ENCODE data around the gene INSYN2A.

The INSYN2A gene, protein sequence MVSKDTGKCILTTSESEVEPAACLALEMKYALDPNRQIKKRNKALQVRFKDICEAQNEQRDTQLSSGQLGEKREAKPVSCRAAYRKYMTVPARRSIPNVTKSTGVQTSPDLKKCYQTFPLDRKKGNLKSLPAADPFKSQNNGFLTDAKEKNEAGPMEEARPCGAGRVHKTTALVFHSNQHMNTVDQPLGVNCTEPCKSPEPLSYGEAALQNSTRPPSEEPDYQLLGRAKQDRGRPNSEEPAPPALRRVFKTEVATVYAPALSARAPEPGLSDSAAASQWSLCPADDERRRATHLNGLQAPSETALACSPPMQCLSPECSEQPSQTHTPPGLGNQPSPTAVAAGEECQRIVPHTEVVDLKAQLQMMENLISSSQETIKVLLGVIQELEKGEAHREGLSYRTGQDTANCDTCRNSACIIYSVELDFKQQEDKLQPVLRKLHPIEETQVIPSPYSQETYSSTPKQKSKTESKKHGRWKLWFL

DNA sequence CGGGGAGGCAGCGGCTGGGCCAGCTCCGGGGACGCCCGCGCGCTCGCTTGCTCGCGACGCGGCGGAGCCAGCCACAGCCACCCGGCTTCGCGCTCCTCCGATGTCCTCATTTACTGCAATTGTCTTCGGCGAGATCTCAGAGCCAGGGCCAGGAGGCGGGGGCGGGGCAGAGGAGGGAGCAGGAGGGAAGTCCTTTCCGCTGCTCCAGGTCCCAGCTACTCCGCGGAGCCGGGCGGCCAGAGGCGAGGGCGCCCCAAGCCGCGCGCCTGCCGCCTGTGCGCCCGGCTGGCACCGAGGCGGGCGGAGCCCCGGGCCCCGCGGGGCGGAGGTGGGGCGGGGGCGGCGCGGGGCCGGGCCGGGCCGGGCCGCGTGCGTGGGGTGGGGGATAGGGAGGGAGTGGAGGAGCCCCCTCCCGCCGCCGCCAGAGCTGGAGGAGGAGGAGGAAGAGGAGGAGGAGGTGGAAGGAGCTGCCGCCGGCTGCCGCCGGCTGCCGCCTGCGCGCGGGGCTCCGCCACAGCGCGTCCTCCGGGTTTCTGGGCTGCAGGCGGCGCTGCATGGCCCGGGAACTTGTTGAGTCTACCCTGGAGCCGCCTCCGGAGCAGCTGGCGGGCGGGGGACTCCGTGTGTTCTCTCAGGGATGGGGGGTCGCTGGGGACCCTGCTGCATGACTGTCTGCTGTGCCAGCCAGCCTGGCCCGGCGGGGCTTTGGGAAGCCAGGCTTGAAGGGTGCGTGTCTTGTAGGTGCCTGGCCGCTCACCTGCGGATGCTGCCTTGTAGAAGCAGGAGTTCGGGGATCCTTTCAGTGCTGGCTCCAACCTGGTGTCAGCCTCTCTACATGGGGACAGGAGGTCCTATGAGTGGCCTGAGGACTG lies at the start of gene INSYN2A:
Gene INSYN2A, minus strand, starts transcription at position 310 of the 872 bp plus-strand sequence. CDS start 20,196 bp downstream, outside the sequence.
- no peak for DNase-seq

DNA sequence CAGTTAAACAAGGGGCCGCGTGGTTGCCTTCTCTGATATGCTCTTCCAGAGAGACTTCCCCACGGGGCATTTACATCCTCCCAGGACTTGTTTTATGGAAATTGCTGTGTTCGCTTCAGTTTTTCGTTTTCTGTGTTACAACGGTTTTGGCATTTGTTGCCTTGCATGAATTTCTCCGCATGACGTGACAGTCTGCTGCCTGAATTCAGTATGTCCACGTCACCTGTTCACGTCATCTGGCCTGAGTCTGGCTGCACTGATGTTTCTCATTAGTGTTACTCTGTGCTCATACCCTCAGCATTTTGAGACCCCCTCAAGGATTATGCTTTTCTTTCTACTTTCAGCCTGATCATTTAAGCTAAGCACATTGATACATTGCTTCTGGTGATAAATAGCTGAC lies 49.1 kb upstream of the INSYN2A start:
- no peak for DNase-seq

DNA sequence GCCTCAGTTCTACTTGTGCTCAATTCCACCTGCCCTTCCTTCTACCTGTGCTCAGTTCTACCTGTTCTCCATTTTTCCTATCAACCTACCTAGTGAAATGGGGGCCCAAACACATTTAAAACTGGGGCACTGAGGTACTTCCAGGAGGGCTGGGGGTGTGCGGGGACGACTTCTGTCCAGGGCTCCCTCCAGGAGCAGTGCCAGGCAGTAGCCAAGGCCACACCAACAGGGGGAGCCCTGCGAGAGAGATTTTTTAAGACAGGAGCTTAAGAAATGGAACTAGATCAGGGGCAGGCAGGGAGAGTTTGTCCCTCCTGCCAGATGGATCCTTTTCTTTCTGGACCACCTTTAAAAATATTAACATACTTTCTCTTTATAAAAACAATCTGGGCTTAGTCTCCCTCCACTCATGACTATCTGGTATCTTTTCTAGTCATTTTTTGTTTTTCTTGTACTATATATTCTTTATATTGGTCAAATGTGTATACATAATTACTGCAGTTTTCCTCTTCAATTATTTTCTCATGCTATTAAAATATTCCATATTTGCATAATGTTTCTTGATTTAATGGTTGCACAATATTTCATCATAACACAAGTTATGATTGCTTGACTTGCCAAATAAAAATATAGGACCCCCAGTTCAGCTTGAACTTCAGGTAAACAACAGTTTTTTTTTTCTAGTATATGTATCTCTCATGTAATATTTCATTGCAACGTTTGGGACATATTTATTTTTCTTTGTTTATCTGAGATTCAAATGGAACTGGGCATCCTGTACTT lies 47.3 kb upstream of the INSYN2A start:
- no peak for DNase-seq

DNA sequence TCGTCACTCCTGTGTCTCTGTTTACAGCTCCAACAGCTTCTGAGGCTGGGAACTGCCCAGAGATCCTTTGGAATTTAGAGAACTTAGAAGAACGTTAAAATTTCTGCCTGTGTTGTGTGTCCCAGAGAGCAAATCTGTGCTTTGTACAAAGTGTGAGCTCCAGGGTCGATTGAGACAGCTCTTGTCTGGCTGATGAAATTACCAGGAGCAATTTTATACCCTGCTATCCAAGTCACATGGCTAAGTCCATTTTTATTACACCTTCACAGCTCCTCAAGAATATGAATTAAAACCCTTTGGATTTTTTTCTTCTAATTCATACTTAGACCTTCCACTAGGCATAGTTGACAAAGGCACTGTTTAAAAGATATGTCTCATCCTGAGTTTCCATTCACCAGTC lies 46.5 kb upstream of the INSYN2A start:
- DNase-seq = no peak

DNA sequence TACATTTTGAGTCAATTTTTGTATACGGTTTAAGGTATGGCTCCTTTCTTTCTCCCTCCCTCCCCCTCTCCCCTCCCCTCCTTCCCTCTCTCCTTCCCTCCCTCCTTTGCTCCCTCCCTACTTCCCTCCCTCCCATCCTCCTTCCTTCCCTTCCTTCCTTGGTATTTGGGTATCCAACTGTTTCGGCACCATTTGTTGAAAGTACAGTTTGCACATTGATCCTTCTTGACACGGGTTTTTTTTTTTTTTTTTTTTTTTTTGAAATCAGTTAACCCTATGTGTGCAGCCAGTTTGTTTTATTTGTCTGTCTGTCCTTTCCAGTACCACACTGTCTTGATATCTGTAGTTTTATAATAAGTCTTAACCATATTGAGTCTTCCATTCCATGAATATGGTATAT lies 39.9 kb upstream of the INSYN2A start:
- no peak for DNase-seq

DNA sequence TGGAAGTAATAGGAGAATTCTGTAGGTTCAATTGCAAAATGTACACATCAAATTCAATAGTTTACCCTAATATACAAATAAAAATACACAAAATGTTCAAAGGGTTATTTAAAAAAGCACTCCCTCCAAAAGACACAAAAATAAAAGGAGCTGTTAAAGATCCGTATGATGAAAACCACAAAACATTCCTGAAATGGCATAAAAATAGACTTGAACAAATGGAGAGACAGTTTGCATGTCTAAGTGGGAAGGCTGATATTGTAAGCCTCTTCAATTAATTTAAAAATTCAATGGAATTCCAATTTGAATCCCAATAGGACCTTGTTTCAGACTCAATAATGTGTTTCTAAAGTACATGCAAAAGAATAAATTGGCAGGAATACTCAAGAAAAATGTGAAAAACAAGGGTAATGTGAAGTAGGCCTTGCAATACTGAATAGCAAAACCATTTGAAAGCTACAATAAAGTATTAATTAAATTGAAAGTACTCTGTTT lies 38.0 kb upstream of the INSYN2A start:
- DNase-seq = no peak

DNA sequence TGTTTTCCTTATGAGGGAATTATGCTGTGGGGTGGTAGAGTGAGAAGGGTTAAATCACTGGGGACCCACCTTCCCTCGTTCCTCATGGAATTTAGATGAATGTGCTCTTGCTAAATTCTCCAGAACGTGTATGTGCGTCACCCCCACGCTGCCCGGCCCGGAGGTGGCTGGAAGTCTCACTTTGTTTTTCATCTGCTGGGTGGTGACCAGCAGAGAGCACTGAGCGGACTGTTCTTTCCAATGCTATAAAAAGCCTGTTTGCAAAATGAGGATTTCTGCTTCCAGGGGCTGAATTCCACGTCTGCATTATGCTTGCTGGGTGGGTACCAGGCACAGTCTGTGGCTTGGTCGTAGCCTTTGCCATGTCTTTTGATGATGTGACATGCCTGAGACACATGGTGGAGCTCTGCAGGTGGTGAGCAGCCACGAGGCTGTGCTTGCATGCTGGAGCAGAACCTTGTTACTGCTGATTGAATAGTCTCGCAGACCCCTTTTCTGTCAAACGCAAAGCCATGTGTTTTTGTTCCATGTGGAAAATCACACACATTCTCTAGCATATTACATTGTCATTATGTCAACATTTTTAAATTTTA lies 31.9 kb upstream of the INSYN2A start:
- no peak for DNase-seq

DNA sequence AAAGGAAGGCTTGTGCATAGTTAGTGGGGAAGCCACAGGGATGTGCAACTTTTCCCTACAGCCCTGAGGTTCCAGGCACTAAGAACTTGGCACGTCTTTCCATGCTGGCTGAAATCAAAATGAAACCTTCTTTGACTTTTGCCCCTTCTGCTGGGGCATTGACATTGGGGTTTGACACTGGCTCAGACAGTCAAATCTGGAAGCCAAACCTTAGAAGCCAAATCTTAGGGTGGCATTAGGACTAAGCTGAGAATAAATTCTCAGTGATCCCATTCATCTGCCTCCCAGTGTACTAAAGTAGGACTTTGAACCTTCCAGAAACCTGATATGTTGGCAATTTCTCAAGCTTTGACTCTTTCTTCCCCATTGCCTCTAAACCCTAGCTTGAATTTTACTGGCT lies 31.3 kb upstream of the INSYN2A start:
- DNase-seq = no peak

DNA sequence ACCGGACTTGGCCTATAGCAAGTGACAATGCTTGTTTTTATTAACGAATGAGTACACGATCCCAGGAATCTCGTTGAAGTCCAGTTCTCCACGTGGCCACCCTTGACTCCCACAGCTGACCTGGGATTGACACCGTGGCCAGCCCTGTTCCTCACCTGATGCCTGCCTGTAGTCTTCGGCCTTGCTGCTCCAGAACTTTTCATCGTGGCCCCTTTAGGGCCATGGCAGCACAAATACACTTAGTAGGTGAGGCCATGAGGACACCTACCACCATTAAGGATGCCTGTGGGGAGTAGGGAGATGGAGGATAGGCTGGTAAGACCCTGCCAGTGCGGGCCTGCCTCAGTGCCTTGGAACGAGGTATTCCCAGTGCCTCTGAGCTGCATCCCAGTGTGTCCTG lies 30.6 kb upstream of the INSYN2A start:
- no peak for DNase-seq

DNA sequence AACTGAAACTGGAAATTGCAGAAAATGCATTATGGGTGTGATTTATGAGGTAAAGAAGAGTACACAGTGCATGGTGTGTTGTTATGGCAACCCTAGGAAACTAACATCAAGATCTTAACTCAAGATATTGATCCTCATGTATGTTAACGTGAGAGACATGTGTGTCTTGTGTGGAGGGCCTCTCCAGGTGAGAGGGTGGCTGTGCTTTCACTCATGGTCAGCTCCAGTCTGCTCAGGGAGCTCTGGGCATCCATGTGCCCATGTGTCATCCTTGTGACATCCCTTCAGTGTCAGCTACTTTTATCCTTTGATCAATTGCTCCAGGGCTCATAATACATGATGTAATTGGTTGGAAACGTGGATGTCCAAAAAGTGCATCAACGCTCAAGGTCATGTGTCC lies 24.9 kb upstream of the INSYN2A start:
- DNase-seq = no peak

DNA sequence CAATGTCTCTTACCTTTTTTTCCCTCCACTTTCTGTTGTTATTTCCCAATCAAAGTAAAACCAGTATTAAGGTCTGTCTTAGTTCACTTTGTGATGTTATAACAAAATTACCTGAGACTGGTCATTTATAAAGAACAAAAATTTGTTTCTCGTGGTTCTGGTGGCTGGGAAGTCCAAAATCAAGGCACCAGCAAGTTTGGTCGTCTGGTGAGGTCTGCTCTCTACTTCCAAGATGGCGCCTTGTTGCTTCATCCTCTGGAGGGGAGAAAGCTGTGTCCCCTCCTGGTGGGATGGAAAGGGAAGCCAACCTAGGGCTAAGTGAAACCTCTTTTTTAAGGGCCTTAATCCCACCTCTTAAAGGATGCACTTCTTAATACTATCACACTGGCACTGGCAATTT lies 22.3 kb upstream of the INSYN2A start:
- no peak for DNase-seq

DNA sequence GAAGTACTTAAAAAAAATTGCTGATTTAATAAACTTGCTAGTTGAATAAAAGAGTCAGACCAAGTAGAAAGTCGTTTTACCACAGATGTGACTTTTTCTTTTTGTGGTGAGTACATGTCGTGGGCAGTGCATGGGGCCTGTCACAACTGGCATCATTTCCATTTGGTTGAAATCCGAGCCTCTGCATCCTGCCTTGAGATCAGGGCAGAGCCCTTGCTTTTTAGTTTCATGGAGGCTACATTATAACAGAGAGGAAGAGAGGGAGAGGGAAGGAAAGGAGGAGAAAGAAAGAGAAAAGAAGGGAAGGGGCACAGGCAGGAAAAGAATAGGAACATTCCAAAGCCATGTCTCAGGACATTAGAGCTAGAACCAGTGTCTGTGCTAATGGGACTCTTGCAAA lies 20.4 kb upstream of the INSYN2A start:
- no peak for DNase-seq

DNA sequence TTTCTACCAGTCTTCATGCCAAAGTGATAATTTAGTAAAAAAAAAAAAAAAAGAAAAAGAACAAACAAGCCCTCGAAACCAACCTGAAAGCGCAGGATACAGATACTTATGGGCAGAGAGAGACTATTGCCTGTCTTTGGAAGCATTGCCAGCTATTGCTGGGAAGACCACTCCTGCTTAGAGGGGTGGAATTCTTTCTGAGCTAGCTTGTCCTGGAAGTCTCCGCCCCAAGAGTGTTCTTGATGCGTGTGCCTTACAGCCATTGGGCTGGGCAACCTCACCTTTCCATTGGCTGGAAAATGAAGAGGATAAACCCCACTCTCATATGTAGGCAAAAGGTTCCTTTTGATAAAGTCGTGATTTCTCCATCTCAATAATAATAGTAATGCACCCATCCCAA lies 19.9 kb upstream of the INSYN2A start:
- DNase-seq = no peak

DNA sequence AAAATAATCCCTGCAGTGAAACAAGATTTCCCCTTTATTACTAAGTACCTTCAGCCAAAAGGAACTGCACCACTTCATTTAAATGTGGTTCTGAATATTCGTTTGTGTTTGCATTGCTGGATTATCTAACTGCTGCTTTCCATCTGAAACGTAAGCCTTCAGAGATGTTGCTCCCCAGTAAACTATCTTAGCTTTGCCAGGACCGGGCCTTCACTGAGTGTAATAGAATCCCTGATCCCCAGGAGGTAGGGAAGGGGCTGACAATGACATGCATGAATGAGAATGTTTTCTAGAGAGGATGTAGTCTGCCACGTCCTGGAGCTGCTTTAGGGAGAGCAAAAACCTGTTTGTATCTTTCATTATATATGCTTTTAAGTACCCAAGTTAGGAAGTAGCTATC lies 19.5 kb upstream of the INSYN2A start:
- DNase-seq = no peak

DNA sequence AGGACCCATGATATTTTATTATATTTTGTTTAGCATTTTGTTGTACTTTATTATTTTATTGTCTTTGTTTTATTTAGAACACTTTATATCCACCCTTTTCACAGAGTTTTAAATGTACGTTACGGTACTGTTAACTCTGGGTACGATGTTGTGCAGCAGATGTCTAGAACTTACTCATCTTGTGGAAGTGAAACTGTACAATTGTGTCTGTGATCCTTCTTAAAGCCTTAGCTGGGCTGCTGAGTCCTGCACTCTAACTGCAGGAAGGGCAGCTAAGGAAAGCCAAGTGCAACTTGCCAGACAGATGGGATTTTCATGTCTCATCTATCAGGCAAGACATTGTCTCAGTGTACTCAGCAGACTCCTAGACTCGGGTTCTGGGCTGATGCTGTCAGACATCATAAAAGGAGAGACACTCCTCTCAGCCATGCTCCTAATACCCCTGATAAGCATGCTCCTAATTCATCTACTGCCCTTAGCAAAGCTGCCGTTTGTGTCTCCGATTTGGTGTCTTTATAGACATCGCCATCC lies 14.6 kb upstream of the INSYN2A start:
- no peak for DNase-seq

DNA sequence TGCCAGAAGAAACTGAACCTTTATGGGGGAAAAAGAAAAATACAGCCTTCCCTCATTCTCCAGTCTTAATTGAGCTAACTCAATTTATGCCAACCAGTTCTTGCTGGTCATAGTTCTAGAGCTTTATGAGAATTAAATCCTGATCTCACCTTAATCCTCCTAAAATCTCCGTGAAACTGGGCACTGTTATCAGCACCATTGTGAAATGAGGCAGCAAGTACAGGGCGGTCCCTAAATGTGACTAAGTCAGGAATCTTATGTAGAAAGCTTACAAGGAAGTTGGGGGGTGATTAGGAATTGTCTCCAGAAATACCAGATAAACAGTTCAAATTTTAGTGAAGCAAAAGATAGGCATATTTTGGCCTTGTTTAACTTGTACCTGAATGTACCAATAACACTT lies 10.7 kb upstream of the INSYN2A start:
- DNase-seq = no peak

DNA sequence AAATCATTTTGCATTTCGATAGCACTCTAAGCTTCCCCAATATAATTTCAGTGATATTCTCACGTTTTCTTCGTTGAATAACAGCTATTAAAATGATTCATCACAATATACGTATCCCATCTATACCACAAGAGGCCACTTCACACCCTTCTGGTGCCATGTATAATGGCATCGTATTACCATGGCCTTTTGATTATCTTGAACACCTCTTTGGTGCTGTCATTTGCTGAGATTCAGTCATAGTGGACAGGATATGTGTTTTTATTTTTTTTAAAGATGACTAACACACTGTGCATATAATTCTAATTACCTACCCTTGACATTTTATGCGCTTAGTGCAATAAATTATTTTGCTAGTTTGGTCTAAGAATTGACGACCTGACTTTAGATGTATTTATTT lies 6.7 kb upstream of the INSYN2A start:
- DNase-seq = no peak

DNA sequence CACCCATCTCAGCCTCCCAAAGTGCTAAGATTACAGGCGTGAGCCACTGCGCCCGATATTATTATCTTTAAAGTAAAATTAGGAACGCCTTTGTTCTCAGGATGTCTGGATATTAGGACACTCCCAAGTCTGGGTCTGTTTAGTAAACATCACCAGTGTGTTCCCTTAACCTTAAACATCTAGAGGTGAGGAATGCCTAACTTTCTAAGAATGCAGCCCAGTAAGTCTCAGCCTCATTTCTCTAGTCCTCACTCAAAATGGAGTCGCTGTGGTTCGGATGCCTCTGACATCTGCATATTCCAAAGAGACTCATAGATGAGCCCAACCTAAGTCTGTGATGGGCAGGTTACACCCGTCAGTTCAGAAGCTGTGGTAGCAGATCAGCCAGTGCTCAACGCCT lies 4.3 kb upstream of the INSYN2A start:
- no peak for DNase-seq

DNA sequence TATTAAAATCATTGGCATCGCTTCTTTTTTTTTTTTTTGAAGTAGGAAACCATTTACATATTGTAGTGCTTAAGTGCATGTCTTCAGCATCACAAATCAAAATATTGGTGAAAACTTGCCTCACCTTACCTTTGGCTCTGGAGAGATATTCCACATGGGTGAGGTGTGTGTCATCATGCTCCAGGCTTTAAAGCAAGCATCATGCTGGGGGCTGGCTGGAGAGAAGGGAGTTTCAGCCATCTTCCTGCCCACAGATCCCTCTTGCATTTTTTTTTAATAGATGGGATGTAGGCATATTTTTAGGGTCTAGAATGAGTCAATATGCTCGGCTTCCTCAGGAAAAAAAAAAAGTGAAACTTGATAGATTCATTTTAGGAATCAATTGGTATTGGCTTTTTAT lies 2.3 kb upstream of the INSYN2A start:
- DNase-seq = no peak

DNA sequence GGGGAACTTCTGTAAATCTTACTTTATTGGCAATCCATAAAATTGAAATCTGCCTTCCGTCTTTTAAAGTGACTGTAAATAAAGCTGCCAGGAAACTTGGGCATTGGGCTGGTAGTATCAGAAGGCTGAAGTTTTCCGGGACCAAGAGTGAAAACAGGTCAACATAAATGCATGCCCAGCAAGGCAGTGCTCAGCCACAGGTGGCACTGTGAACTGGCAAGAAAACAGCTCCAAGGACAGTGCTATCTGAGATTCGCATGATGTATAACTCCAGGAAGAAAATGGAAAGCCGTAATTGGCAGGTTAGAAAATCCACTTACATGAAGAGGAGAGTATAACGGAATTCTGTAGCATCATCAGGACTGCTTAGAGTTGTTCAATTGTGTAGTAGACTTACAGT lies 1.9 kb upstream of the INSYN2A start:
- DNase-seq = no peak

DNA sequence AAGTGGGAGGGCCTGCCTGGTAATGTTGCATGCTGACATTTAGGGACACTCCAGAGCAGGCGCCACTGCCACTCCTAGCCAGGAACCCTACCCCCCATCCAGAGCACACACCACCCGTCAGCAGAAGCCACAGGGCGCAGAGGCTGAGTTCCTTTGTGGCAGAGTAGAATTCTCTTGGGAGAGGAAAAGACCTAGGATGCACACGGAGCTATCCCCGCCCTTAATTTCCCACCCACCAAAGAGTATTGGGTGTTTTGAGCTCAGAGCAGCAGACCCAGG lies 702 bp upstream of the INSYN2A start:
- DNase-seq = no peak

DNA sequence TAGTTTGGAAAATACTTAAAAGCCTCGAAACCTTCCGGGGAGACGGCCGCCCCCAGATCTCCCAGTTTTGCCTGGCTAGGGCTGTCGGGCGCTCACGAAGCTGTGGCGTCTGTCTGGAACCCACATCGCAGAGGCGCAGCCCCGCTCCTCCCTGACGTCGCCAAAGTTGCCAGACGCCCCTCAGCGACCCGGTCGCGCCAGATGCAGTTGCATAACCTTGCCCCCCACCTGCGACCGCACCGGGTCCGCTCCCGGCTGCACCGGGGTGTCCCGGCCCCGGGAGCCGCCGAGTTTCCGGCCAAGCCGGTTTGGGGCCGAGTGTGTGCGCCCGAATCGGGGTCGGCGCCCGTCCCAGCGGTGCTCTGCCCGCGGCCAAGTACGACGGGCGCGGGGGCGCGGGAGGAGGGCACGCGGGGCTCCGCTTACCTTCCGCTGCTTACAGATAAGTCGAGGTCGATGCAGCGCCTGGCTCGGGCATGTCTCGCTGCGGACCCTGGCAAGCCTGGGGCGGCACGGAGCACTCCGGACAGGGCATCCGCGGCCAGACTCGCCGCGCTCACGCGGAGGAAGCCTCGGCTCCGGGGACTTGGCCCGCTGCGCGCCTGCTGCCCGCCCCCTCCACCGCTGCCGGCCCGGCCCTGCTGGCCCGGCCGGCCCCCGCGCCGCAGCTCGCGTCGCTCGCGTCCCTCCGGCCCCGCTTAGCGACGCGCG lies 665 bp downstream of the INSYN2A start:
- DNase-seq = no peak

Data from bone marrow (tissue), 2 donors.